HAP-1 (cell line): ENCODE data around the gene ARHGAP1.

Experiments
- DNase-seq, 2 experiments: peaks; one replicate each; pipeline ENCODE4 v3.0.0-alpha.2; 2016 to 2020; ENCODE audit warnings: low spot score in 2 of 2
- H3K27me3 ChIP-seq: fragments of 250-450 bp; sonication (Bioruptor Pico); 2 replicates; pipeline ENCODE4 v1.5.1; 2020; ENCODE audit warnings: low read depth, mild to moderate bottlenecking, moderate library complexity
- H3K36me3 ChIP-seq: fragments of 250-450 bp; sonication (Bioruptor Pico); replicated peaks from 2 replicates; pipeline ENCODE4 v1.5.1; 2020; ENCODE audit warnings: mild to moderate bottlenecking
- H3K4me1 ChIP-seq: fragments of 250-450 bp; sonication (Bioruptor Pico); 2 replicates; pipeline ENCODE4 v1.5.1; 2020; ENCODE audit warnings: mild to moderate bottlenecking
- H3K4me3 ChIP-seq: fragments of 250-450 bp; sonication (Bioruptor Pico); 2 replicates; pipeline ENCODE4 v1.5.1; 2020; ENCODE audit warnings: mild to moderate bottlenecking, moderate library complexity
- H3K9me3 ChIP-seq: fragments of 250-450 bp; sonication (Bioruptor Pico); 2 replicates; pipeline ENCODE4 v1.5.1; 2020; ENCODE audit warnings: mild to moderate bottlenecking, moderate library complexity
- in situ Hi-C: fragments of 300-500 bp; cut with MboI; formaldehyde crosslinking; loops from 3 replicates; pipeline ENCODE4 v1.14.3; 2020; ENCODE audit warnings: low sequenced_read_pairs, inconsistent platforms, mixed read lengths

Gene ARHGAP1

GRCh38 chr11:46643986-46644385 is 56.4 kb downstream of the ARHGAP1 start:
- H3K27me3 ChIP-seq = no peaks in the 10 kb centered on the region
- DNase-seq = no peak
- H3K4me3 ChIP-seq = no peak overlapping the region
- peaks cover 13% of the 10 kb centered on the region for H3K36me3 ChIP-seq
- in situ Hi-C loops = no loop called here
- no peaks in the 10 kb centered on the region; the same call in 1 of the 2 replicates for H3K9me3 ChIP-seq
- peaks cover 13% of the 10 kb centered on the region for H3K4me1 ChIP-seq

DNA sequence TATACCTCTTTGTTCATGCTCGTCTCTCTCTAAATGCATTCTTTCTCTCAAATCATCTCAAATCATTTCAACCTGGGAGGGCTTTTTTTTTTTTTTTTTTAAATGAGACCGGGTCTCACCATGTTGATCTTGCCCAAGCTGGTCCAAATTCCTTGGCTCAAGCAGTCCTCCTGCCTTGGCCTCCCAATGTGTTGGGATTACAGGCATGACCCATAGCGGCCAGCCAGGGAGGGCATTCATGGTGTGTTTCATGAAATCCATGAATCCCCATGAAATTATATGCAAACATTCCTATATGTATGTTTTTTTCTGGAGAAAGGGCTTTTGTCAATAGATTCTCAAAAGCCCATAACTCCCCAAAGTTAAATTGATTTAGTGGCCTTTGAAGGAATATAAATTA is 56.9 kb downstream of the ARHGAP1 start:
- Histone ChIP-seq H3K4me3 (no peak overlapping the region), H3K9me3 (no peaks in the 10 kb centered on the region; the same call in 1 of the 2 replicates), H3K4me1 (peaks cover 13% of the 10 kb centered on the region), H3K36me3 (peaks cover 13% of the 10 kb centered on the region), H3K27me3 (no peaks in the 10 kb centered on the region)
- no peak for DNase-seq
- in situ Hi-C loops = no loop called here

DNA sequence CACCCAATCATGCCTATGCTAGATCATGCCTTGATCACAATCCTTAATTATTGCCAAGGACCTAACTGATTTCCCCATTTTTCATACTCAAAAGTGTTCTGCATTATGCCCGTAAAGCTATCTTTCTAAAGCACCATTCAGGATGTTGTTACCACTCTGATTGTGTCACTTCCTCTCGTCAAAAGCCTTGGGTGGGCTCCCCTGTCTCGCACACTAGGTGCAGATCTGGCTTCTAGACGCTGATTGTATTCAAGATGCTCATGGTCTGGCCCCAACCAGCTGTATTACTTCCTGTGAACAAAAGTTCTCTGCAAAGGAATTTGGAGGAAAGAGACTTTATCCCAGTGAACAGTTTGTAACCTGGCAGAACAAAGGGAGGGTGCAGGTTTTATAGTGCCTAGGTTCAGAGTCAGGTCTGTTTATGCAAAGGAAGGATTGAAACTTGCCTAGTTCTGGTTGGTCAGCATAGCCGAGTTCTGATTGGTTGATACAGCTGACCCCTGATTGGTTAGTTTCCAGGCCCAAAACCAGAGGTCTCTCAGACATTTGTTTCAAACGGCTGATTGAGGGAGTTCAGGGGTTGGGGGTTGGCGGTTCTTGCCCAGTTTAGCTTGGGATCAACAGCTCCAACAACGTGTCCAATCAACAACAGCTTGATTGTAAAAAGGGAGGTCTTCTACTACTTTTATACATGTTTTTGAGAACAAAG is 57.6 kb downstream of the ARHGAP1 start:
- peaks cover 13% of the 10 kb centered on the region for H3K36me3 ChIP-seq
- in situ Hi-C loops = no loop called here
- DNase-seq = no peak

DNA sequence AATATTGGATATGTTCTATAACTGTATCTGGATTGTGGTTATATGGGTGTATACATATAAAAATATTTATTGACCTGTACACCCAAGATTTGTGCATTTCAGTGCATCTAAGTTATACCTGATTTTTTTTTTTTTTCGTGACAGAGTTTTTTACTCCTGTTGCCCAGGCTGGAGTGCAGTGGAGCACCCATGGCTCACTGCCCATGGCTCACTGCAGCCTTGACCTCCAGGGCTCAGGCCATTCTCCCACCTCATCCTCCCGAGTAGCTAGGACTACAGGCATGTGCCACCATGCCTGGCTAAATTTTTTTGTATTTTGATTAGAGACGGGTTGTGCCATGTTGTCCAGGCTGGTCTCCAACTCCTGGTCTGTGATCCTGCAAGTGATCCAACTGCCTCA is 58.8 kb downstream of the ARHGAP1 start:
- Histone ChIP-seq H3K36me3 (peaks cover 10% of the 10 kb centered on the region), H3K27me3 (no peaks in the 10 kb centered on the region)

More for the DNA sequence above, 57.6 kb downstream of the ARHGAP1 start:
- H3K4me3 ChIP-seq = no peak overlapping the region
- no peaks in the 10 kb centered on the region; the same call in 1 of the 2 replicates for H3K9me3 ChIP-seq
- H3K4me1 ChIP-seq = peaks cover 13% of the 10 kb centered on the region
- no peaks in the 10 kb centered on the region for H3K27me3 ChIP-seq

GRCh38 chr11:46640036-46640788 is 60.2 kb downstream of the ARHGAP1 start:
- Histone ChIP-seq H3K4me1 (peaks cover 11% of the 10 kb centered on the region), H3K36me3 (peaks cover 3% of the 10 kb centered on the region), H3K4me3 (no peak overlapping the region), H3K9me3 (no peaks in the 10 kb centered on the region; the same call in 1 of the 2 replicates), H3K27me3 (no peaks in the 10 kb centered on the region)
- no peak for DNase-seq
- in situ Hi-C loops = no loop called here

More for the DNA sequence above, 58.8 kb downstream of the ARHGAP1 start:
- no peaks in the 10 kb centered on the region; the same call in 1 of the 2 replicates for H3K9me3 ChIP-seq
- H3K4me1 ChIP-seq = peaks cover 13% of the 10 kb centered on the region
- no peak overlapping the region for H3K4me3 ChIP-seq
- DNase-seq = no peak
- in situ Hi-C loops = no loop called here

- no peaks in the 10 kb centered on the region for H3K27me3 ChIP-seq
- DNase-seq = no peak
- no peaks in the 10 kb centered on the region; the same call in 1 of the 2 replicates for H3K9me3 ChIP-seq
- in situ Hi-C loops = no loop called here
- peaks cover 3% of the 10 kb centered on the region for H3K36me3 ChIP-seq
- H3K4me3 ChIP-seq = no peak overlapping the region
- peaks cover 5% of the 10 kb centered on the region; the same call in 1 of the 2 replicates for H3K4me1 ChIP-seq
Observed at GRCh38 chr11:46639197-46639839, 61.1 kb downstream of the ARHGAP1 start.

DNA sequence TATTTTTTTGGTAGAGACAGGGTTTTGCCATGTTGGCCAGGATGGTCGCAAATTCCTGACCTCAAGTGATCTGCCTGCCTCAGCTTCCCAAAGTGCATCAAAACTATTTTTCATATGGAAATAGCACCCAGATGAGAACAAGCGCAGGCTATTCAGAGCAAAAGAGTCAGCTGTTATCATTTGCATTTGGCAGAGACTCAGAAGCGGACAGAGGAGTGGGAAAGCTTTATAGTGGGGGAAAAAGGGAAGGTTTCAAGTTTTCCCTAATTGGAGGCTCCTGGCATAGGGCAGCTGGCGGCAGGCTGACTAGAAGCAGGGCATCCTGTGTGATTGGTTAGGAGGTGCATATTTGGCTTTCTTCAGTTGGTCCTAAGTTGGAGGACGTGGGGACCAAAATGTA is 62.9 kb downstream of the ARHGAP1 start:
- H3K36me3 ChIP-seq = no peaks in the 10 kb centered on the region; the same call in none of the 2 replicates
- no peak for DNase-seq
- no peak overlapping the region for H3K4me3 ChIP-seq
- H3K4me1 ChIP-seq = peaks cover 5% of the 10 kb centered on the region; the same call in 1 of the 2 replicates
- no peaks in the 10 kb centered on the region for H3K27me3 ChIP-seq
- H3K9me3 ChIP-seq = no peaks in the 10 kb centered on the region
- in situ Hi-C loops = no loop called here

GRCh38 chr11:46635557-46636139 is 64.8 kb downstream of the ARHGAP1 start:
- Histone ChIP-seq H3K27me3 (no peaks in the 10 kb centered on the region), H3K36me3 (no peaks in the 10 kb centered on the region; the same call in none of the 2 replicates), H3K4me3 (no peak overlapping the region), H3K4me1 (peaks cover 5% of the 10 kb centered on the region; the same call in 1 of the 2 replicates), H3K9me3 (no peaks in the 10 kb centered on the region)
- DNase-seq = peak in 1 of 2 experiments; percentile 52
- in situ Hi-C loops = no loop called here

DNA sequence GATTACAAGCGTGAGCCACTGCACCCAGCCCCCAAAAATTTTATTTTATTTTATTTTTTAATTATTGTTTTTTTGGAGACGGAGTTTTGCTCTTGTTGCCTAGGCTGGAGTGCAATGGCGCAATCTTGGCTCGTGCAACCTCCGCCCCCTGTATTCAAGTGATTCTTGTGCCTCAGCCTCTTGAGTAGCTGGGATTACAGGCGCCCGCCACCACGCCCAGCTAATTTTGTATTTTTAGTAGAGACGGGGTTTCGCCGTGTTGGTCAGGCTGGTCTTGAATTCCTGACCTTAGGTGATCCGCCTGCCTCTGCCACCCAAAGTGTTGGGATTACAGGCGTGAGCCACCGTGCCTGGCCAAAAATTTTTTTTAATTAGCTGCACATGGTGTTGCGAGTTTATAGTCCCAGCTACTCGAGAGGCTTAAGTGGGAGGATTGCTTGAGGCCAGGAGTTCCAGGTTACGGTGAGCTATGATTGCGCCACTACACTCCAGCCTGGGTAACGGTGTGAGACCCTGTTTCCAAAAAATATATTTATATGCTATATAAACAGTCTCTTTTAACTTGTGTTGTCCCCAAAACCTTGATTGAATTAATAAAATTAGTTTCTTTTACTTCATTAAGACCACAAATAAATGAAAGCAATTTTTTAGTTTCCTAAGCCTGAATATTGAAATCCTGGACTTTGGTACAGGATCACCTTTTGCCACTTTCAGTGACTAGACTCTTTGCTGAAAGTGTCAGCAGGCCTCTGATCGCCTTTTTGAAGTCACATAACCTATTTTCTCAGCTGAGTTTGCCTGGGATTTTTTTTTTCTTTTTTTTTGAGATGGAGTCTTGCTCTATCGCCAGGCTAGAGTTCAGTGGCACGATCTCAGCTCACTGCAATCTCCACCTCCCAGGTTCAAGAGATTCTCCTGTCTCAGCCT is 66.9 kb downstream of the ARHGAP1 start:
- no peak for DNase-seq
- Histone ChIP-seq H3K27me3 (no peaks in the 10 kb centered on the region), H3K4me1 (peaks cover 5% of the 10 kb centered on the region; the same call in 1 of the 2 replicates), H3K9me3 (no peaks in the 10 kb centered on the region), H3K4me3 (no peak overlapping the region), H3K36me3 (peaks cover 3% of the 10 kb centered on the region)
- in situ Hi-C loops = no loop called here

DNA sequence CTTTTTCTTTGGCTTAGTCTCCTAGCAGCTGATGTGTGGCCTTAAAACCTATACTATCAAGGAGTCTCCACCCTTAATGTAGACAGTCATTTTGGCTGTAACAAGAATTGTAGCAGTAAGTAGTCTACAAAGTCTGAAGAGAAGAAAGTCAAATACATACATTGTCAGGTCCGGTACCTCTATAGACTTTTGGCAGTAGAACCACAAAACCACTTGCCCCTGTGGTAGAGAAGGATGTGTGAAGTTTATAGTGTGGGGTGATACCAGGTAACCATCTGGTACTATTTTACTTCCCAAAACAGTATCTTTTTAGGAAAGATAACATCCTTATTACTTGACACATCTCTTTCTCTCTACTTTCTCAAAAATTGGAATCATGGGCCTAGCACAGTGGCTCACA is 67.9 kb downstream of the ARHGAP1 start:
- H3K4me1 ChIP-seq = peaks cover 5% of the 10 kb centered on the region; the same call in 1 of the 2 replicates
- H3K9me3 ChIP-seq = no peaks in the 10 kb centered on the region
- H3K27me3 ChIP-seq = no peaks in the 10 kb centered on the region
- no peak overlapping the region for H3K4me3 ChIP-seq
- no peak for DNase-seq
- H3K36me3 ChIP-seq = peaks cover 3% of the 10 kb centered on the region
- in situ Hi-C loops = no loop called here

DNA sequence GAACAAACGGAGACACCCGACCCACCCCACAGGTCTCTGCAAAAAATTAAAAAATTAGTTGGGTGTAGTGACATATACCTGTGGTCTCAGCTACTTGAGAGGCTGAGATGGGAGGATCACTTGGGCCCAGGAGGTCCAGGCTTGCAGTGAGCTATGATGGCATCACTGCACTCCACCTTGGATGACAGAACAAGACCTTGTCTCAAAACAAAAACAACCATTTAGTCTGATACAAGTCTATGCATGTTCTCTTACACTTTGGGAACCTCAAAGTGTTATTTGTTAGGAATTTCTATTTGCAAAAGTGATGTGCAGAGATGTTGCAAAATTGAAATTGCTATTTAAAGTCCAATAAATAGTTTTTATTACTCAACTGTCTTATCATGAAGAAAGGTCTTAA is 68.7 kb downstream of the ARHGAP1 start:
- no peaks in the 10 kb centered on the region for H3K9me3 ChIP-seq
- peaks cover 5% of the 10 kb centered on the region; the same call in 1 of the 2 replicates for H3K4me1 ChIP-seq
- no peak overlapping the region for H3K4me3 ChIP-seq
- no peaks in the 10 kb centered on the region for H3K27me3 ChIP-seq
- DNase-seq = no peak
- in situ Hi-C loops = no loop called here
- H3K36me3 ChIP-seq = peaks cover 4% of the 10 kb centered on the region

DNA sequence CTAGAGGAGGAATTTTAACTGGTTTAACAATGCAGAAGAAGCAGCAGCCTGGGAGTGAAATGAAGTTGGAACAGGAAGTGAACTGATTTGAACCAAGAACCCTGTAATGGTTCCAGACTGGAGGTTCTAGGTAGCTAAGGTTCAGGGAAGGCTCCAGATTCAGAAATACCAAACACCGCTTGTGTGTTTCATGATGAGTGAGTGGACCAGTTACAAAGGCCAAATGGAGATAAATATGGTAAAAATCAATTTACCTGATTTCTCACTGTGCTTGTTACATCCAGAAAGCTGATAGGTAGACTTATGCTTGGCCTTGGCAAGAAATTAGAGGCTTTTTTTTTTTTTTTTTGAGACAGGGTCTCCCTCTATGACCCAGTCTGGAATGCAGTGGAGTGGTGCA is 70.2 kb downstream of the ARHGAP1 start:
- in situ Hi-C loops = no loop called here
- Histone ChIP-seq H3K27me3 (no peaks in the 10 kb centered on the region), H3K9me3 (no peaks in the 10 kb centered on the region), H3K4me3 (no peak overlapping the region), H3K36me3 (peaks cover 11% of the 10 kb centered on the region; the same call in 1 of the 2 replicates), H3K4me1 (no peaks in the 10 kb centered on the region)
- DNase-seq = no peak
